Brain microvascular endothelial cell (primary cell): Measurements from ENCODE around the gene PCDH12.

Source experiments
- DNase-seq: peaks from one replicate; pipeline ENCODE4 v3.0.0-alpha.2; 2020
- H3K27ac ChIP-seq: fragments of 250-450 bp; sonication (Bioruptor Pico); 2 replicates; pipeline ENCODE4 v1.5.1; 2020; ENCODE audit warnings: mild to moderate bottlenecking, moderate library complexity
- H3K27me3 ChIP-seq: fragments of 250-450 bp; sonication (Bioruptor Pico); replicated peaks from 2 replicates; pipeline ENCODE4 v1.5.1; 2020; ENCODE audit warnings: mild to moderate bottlenecking
- H3K36me3 ChIP-seq: fragments of 250-450 bp; sonication (Bioruptor Pico); replicated peaks from 2 replicates; pipeline ENCODE4 v1.5.1; 2020; ENCODE audit warnings: mild to moderate bottlenecking
- H3K4me3 ChIP-seq: 2 replicates; pipeline ENCODE4 v1.5.1; 2011; ENCODE audit warnings: low read depth, mild to moderate bottlenecking, control low read depth, low read length, moderate library complexity
- in situ Hi-C: cut with HindIII; loops from 2 replicates; pipeline ENCODE4 v1.10.0; 2017; ENCODE audit warnings: low sequenced_read_pairs, low pct_ligation_motif_present
- TF ChIP-seq, protein P1 (sequence below): IDR thresholded peaks from 2 replicates; pipeline ENCODE4 v1.5.1; 2011; ENCODE audit warnings: low read depth, mild to moderate bottlenecking, moderate library complexity, low read length, control low read depth, inconsistent platforms; ENCODE audit errors: missing control alignments

PCDH12 gene

DNA sequence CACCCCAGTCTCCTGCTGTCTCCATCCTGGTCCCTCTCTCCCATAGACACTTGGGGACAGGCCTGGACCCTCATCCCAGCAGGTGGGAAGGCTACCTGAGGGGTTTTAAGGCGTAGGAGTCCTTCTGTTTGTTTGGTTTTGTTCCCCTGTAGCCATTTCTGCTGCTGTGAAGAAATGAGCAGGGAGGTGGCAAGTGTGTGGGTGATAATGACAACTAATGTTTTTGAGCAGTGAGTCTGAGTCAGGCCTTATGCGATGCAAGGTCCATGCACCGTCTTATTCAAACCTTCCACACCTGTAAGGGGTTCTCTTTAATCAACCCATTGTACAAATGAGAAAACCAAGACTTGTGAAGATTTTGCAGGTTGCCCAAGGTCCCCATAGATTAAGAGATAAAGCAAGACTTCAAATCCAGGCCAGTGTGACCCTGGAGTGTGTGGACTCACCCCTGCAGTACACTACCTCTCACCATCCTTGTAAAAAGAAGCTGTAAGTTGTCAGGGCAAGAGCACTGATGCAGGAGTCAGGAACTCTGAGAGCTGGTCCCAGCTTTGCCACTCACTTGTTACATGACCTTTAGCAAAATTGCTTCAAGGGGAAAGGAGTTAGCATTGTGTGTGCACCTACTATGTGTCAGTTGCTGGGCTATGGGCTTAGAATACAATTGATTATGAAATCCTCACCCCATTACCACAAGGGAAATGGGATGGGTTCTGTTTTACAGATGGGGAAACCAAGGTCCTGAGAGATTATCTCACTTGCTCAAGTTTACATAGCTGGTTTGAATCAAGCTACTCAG, 7.6 kb downstream of the PCDH12 start:
- Histone ChIP-seq H3K27me3 (no peaks in the 10 kb centered on the region), H3K36me3 (no peaks in the 10 kb centered on the region), H3K27ac (no peak overlapping the region), H3K4me3 (no peak overlapping the region)
- DNase-seq: no peak
- in situ Hi-C loops: no loop called here
- TF ChIP-seq, protein P1, sequence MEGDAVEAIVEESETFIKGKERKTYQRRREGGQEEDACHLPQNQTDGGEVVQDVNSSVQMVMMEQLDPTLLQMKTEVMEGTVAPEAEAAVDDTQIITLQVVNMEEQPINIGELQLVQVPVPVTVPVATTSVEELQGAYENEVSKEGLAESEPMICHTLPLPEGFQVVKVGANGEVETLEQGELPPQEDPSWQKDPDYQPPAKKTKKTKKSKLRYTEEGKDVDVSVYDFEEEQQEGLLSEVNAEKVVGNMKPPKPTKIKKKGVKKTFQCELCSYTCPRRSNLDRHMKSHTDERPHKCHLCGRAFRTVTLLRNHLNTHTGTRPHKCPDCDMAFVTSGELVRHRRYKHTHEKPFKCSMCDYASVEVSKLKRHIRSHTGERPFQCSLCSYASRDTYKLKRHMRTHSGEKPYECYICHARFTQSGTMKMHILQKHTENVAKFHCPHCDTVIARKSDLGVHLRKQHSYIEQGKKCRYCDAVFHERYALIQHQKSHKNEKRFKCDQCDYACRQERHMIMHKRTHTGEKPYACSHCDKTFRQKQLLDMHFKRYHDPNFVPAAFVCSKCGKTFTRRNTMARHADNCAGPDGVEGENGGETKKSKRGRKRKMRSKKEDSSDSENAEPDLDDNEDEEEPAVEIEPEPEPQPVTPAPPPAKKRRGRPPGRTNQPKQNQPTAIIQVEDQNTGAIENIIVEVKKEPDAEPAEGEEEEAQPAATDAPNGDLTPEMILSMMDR: no peak

DNA sequence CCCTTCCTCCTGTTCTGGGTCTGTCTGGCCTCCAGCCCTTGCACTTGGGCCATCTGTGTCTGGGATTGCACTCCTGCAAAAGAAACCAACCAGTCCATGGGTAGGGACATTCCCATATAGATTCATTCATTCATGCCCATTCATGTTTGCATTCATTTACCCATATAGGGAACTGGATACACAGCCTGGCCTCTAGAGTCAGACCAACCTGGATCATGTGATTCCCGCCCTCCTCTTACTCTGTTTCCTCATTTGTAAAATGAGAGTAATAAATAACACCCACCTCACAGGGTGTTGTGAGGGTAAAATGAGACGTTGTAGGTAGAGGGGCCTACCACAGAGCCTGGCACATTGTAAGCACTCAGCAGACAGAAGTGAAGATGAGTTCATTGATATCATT, 8.5 kb downstream of the PCDH12 start:
- TF ChIP-seq, protein P1: no peak
- DNase-seq: no peak
- Histone ChIP-seq H3K27ac (no peak overlapping the region), H3K27me3 (no peaks in the 10 kb centered on the region), H3K4me3 (no peak overlapping the region), H3K36me3 (no peaks in the 10 kb centered on the region)
- in situ Hi-C loops: no loop called here

DNA sequence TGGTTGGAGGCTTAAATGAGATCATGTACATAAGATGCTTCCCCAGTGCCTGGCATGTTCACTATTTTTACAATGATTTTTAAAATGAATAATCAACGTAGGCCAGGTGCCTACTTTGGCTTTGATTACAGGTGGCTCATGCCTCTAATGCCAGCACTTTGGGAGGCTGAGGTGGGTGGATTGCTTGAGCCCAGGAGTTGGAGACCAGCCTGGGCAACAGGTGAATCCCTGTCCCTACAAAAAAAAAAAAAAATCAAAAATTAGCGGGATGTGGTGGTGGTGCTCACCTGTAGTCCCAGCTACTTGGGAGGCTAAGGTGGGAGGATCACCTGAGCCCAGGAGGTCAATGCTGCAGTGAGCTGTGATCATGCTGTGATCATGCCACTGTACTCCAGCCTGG, 9.2 kb downstream of the PCDH12 start:
- no peak for DNase-seq
- Histone ChIP-seq H3K27ac (no peak overlapping the region), H3K27me3 (no peaks in the 10 kb centered on the region), H3K36me3 (no peaks in the 10 kb centered on the region), H3K4me3 (no peak overlapping the region)
- in situ Hi-C loops: no loop called here
- TF ChIP-seq, protein P1: no peak

DNA sequence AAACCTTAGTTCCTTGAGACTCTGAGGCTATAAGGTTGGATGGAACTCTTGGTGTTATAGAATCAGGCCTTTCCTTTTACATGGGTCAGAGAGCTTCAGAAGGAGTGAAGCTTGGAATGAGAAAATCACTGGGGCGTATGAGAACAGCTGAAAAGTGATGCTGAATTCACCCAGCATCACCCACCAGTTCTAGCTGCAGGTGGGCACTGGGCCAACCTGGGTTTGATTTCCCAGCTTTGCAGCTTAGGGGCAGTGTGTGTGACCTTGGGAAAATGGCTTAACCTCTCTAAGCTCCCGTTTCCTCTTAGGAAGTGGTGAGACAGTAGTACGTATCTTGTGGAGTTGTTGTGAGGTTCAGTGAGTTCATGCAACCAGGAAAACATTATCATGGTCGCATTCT, 10.7 kb downstream of the PCDH12 start:
- TF ChIP-seq, protein P1: no peak
- H3K36me3 ChIP-seq: no peaks in the 10 kb centered on the region
- DNase-seq: no peak
- no peak overlapping the region for H3K4me3 ChIP-seq
- in situ Hi-C loops: no loop called here
- no peak overlapping the region for H3K27ac ChIP-seq
- no peaks in the 10 kb centered on the region for H3K27me3 ChIP-seq

DNA sequence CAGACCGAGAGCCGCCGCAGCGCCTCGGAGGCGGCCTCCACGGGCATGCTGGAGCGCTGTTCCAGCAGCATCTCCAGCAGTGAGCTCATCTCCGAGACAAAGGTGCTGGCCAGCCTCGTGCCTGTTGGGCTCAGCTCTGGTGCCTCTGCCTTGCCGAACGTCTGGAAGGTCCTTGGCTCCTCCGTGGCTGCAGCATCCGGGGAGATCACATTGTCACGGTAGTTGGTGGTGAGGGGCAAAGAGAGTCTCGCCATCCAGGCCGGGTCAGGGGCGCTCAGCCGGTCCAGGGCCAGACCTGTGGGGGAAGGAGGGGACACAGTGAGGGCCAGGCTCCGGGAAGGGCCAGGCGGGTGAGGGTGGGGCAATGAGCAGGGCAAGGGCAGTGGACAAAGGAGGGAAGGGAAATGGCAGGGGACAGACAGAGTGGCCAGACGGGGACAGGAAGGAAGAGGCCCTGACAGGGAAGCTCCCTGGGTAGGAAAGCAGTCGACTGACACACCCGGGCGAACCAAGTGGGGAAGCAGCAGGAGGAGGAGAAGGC, 12.4 kb downstream of the PCDH12 start:
- no peak overlapping the region for H3K4me3 ChIP-seq
- TF ChIP-seq, protein P1: no peak
- no peak for DNase-seq
- H3K36me3 ChIP-seq: no peaks in the 10 kb centered on the region
- in situ Hi-C loops: no loop called here
- no peaks in the 10 kb centered on the region for H3K27me3 ChIP-seq
- H3K27ac ChIP-seq: no peak overlapping the region
